NCI-H526 treated with DMSO at 0.1 percent for 48 hours (cell line): ENCODE measurements around the gene STK32B.
"Not testable (repeated sequence)": the region's sequence is repeated elsewhere in the genome, so short reads cannot be mapped to it uniquely, and the experiment has no call there.

ENCODE experiments used
- DNase-seq: peaks from one replicate; lab custom pipeline; 2025; lab: John Stamatoyannopoulos, UW

Gene STK32B

DNA sequence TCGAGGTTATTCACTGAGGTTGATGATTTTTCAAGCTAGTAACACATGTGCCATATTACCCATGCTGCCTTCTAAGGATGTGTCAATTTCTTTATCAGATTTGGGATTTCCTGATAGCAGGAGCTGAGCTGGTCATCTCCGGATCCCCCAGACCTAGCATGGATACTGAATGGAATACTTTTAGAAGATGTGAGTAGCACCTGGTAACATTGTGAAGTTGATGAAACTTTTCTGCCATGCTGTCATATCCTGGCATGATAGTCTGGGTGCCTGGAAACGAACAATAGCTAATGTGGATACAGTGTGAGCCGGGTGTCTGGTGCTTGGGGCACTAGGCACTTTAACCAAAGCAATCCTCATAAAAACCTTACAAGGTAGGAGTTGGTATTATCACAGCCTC lies 21.1 kb upstream of the STK32B start:
- no peak for DNase-seq

DNA sequence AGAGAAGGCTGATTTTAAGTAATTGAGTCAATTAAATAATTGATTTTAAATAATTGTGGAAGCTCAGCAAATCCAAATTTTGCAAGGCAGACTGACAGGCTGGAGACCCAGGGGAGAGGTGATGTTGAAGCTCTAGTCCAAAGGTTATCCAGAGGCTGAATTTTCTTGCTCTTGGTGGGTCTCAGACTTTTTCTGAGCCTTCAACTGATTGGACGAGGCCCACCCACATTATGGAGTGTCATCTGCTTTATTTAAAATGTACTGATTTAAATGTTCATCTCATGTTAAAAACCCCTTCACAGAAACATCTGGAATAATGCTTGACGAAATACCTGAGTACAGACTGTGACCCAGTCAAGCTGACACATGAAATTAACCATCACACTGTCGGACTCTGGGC lies 20.4 kb upstream of the STK32B start:
- no peak for DNase-seq

- DNase-seq, result no peak
These were observed 18.5 kb upstream of the STK32B start for GRCh38 chr4:5032813-5033212.

- DNase-seq, result no peak
These were observed 17.9 kb upstream of the STK32B start for GRCh38 chr4:5033281-5033841.

DNA sequence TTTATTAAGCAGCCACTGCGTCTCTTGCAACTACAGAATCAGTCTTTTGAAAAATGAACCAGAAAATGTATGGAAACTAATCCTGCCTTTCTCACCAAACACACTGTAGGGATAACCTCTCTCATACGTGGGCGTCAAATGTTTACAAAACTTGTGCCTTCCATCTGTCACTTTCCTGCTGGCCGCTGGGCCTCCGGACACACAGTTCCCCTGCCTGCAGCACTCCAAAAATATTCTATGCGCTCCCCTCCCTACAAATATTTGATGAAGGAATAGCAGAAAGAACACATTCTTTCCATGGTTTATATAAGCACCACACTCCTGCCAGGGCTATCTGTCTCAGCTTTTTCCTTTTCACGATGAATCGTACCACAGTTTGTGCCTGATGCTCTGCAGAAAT lies 17.1 kb upstream of the STK32B start:
- no peak for DNase-seq

- DNase-seq, result peak; percentile 49
These were observed 15.0 kb upstream of the STK32B start for GRCh38 chr4:5036239-5036638.

DNA sequence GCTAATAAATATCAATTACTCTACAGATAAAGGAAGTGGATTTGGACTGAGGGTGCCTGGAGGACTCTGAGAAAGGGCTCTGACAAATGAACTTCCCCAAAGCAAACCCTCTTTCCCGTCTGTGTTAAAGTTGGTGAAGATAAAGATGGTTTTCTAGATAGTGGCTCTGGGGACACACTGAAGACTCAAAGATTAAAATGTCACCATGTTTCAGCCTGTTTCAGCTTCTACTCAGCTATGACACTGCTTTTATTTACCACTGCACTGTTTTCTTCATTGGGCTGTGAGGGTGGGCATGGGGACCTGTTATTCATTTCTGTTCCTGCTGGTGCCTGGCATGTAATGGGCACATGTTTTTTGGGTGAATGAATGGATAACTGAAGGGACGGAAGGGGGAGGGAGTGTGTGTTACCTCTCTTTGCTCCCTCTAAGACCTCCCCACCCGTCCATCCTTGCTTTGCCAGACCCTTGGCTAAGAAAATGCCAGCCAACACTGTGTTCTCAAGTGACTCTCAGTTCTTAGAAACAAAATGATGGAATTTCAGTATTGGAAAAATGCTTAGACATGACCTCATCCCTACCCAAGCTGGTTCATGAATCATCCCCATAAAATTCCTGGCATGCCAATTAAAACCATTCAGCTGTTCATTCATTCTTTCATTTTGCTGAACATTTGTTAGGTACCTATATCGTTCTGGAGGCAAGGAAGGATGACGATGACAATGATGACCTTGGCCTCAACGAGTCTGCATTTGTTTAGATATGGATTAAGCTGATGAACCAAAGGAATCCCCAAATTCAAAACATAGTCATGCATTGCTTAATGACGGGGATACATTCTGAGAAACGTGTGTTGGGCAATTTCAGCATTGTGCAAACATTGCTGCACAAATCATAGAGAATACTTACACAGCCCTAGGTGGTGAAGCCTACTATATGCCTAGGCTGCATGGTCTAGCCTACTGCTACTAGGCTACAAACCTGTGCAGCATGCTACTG lies 13.4 kb upstream of the STK32B start:
- no peak for DNase-seq

- no peak for DNase-seq
These were observed 11.5 kb upstream of the STK32B start for GRCh38 chr4:5039800-5040199.

GRCh38 chr4:5040856-5041620 lies 10.2 kb upstream of the STK32B start:
- DNase-seq, result peak; percentile 72

GRCh38 chr4:5041699-5042098 lies 9.6 kb upstream of the STK32B start:
- DNase-seq, result peak; percentile 64

GRCh38 chr4:5043579-5043978 lies 7.7 kb upstream of the STK32B start:
- no peak for DNase-seq

GRCh38 chr4:5044341-5044740 lies 6.9 kb upstream of the STK32B start:
- no peak for DNase-seq

GRCh38 chr4:5045097-5045496 lies 6.2 kb upstream of the STK32B start:
- DNase-seq, result no peak

DNA sequence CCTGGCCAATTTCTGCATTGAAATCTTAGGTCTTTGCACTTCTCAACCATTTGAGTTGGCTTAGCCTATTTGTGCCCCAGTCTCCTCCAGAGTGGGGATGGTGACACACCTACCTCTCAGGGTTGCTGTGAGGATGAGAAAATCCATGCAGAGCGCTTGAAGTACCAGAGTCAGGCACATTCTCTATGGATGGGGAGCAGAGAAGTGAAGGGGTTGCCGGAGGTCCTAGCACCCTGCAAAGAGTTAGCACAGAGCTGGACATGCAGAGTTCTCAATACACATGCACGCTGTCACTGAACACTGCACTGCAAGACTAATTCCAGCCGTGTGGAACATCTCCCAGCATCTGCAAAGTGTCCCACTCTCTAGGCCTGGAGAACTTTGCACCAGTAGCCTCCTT lies 2.6 kb upstream of the STK32B start:
- DNase-seq, result no peak

DNA sequence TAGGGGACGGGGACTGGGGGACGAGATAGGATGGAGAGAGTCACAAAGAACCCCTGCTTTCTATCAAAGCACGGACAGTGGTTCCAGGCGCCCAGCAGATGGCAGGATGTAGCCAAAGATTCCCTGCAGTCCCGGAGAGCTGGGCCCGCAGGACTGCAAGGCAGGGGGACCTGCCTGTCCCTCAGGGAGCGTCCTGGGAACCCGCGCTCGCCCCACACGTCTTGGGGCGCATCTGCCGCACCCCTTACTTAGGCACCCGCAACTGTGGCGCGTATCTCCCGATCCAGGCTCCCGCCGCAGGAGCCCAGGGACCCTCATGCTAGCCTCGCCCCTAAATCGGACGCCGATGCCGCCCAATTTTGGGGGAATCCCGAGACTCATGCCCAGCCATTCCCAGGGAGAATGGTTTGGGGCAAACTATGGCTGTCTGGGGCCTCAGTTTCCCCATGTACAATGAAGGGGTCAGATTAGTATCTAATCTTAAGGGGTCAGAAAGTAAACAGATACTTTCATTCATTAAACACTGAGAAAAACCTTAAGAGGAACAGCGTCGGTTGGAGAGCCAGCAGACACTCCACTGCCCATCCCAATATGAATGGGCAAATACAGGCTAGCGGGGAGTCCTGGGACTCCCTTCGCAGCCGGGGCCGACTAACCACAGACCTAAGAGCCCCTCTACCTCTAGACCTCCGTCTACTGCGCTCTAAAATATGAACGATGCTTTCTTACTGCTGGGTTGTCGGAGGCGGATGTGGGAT lies 581 bp upstream of the STK32B start:
- peak; percentile 69 for DNase-seq

GRCh38 chr4:5052204-5052702 lies 973 bp downstream of the STK32B start:
- DNase-seq, result peak; percentile 34

GRCh38 chr4:5052726-5053425 lies 1.6 kb downstream of the STK32B start:
- peak; percentile 34 for DNase-seq

GRCh38 chr4:5054532-5054931 lies 3.3 kb downstream of the STK32B start:
- peak; percentile 43 for DNase-seq

- no peak for DNase-seq
These were observed 4.1 kb downstream of the STK32B start for GRCh38 chr4:5055411-5055810.

DNA sequence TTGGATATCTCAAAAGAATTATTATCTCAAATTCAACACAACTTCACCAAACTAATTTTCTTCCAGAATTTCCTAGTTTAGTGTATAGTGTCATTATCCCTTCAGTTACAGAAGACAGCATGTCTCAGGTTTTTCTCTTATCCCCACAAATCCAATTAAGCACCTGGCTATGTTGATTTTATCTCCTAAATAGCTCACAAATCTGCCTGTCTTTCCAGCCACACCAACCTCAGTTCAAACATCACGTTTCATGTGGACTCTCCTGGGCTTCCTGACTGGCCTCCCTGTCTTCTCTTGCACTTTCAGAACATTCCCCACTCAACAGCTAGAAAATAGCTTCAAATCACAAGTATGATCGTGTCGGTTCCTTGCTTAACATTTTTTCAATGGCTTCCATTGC lies 14.8 kb downstream of the STK32B start:
- no peak for DNase-seq

- DNase-seq, result not testable (repeated sequence)
These were observed 15.7 kb downstream of the STK32B start for GRCh38 chr4:5066968-5067367.
